ENCODE results near the gene CPN2. TPM values are rescaled to one million over a fixed set of nuclear protein-coding genes. Genes with fewer than 3 reads are reported as not detected.

The CPN2 gene
- total RNA-seq, 1 experiment from 2014 or later: not detected

DNA sequence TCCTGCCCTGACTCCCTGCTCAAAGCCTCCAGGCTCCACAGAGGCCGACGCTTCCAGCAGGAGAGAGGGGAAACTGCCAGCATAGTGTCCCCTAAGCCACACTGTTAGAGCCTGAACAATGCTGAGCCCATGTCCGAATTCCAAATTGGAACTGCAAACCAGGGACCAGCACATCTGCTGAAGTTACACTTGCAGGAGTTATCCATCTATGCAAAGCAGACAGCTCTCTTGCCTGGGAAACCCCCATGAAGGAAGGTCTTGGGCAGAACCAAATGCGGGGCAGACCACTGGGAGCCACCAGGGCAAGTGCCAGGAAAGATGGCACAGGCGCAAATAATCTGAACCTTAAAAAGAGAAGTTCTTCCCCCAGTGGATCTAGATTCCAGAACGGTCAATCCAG, 17.8 kb upstream of the CPN2 start:
- no peaks in the 10 kb centered on the region for H3K79me1 ChIP-seq (ENCODE audit: insufficient read depth, low read depth, low read length, poor library complexity, severe bottlenecking)
- TF ChIP-seq, protein P1, sequence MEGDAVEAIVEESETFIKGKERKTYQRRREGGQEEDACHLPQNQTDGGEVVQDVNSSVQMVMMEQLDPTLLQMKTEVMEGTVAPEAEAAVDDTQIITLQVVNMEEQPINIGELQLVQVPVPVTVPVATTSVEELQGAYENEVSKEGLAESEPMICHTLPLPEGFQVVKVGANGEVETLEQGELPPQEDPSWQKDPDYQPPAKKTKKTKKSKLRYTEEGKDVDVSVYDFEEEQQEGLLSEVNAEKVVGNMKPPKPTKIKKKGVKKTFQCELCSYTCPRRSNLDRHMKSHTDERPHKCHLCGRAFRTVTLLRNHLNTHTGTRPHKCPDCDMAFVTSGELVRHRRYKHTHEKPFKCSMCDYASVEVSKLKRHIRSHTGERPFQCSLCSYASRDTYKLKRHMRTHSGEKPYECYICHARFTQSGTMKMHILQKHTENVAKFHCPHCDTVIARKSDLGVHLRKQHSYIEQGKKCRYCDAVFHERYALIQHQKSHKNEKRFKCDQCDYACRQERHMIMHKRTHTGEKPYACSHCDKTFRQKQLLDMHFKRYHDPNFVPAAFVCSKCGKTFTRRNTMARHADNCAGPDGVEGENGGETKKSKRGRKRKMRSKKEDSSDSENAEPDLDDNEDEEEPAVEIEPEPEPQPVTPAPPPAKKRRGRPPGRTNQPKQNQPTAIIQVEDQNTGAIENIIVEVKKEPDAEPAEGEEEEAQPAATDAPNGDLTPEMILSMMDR (conservative IDR thresholded peaks at IDR 0.05): no peak
- H2BK20ac ChIP-seq (ENCODE audit: low read depth, low read length, poor library complexity, severe bottlenecking): no peak overlapping the region
- Mint-ChIP-seq H3K36me3 (ENCODE audit: insufficient read depth in 1 of 3, low read depth in 3 of 3) (no peaks in the 10 kb centered on the region; a peak in 1 of 7 replicates), H3K4me1 (peaks cover 24 to 37% of the 10 kb centered on the region in 2 experiments), H3K4me3 (no peak overlapping the region; a peak in 1 of 5 replicates), H3K27ac (no peak overlapping the region), H3K9me3 (no peaks in the 10 kb centered on the region; a peak in 1 of 5 replicates), H3K27me3 (ENCODE audit: low read depth) (peaks cover 21% of the 10 kb centered on the region)
- no peak overlapping the region for H2BK12ac ChIP-seq (ENCODE audit: insufficient read length, low read depth, low read length)
- H4K5ac ChIP-seq (ENCODE audit: insufficient read length, low read depth, low read length): no peak overlapping the region
- no peak overlapping the region for H3K9ac ChIP-seq (ENCODE audit: extremely low read depth, insufficient read length, low read length)
- H2AFZ ChIP-seq (ENCODE audit: low read length): no peak overlapping the region
- H2BK5ac ChIP-seq (ENCODE audit: insufficient read length, low read length): no peak overlapping the region
- no peaks in the 10 kb centered on the region for H3K4me1 ChIP-seq (ENCODE audit: insufficient read depth, low read length)
- H2AK5ac ChIP-seq (ENCODE audit: insufficient read length, low read length): no peak overlapping the region
- no peak overlapping the region for H4K8ac ChIP-seq (replicated peaks; ENCODE audit: insufficient read length, low read depth, low read length)
- H3K79me2 ChIP-seq (ENCODE audit: insufficient read depth, low read length): no peaks in the 10 kb centered on the region
- H3K23ac ChIP-seq (ENCODE audit: insufficient read length, low read depth, low read length): no peak overlapping the region
- H3K18ac ChIP-seq (ENCODE audit: insufficient read length, low read depth, low read length): no peak overlapping the region
- H3K4me2 ChIP-seq (ENCODE audit: insufficient read depth, insufficient read length, low read length): no peak overlapping the region
- H2BK15ac ChIP-seq (ENCODE audit: low read depth, low read length): no peak overlapping the region
- no peak overlapping the region for H3K56ac ChIP-seq (ENCODE audit: insufficient read length, low read depth, low read length)
- no peaks in the 10 kb centered on the region; the same call in 1 of the 2 replicates for H3K27me3 ChIP-seq (ENCODE audit: insufficient read depth, low read length)
- H2BK120ac ChIP-seq (ENCODE audit: low read depth, low read length, poor library complexity, severe bottlenecking): no peak overlapping the region
- DNase-seq: no peak
- H3K23me2 ChIP-seq (ENCODE audit: insufficient read length, low read depth, low read length, poor library complexity, severe bottlenecking): no peaks in the 10 kb centered on the region
- no peak overlapping the region for H3K4ac ChIP-seq (ENCODE audit: low read depth, low read length)
- H4K91ac ChIP-seq (ENCODE audit: insufficient read length, low read depth, low read length): no peak overlapping the region
- no peak overlapping the region for H3K14ac ChIP-seq (ENCODE audit: insufficient read depth, low read length)
- WGBS (ENCODE audit: extremely low coverage, insufficient read length, low lambda C conversion rate): no CpG with 5 or more reads among the region's 6 CpGs
- H3K9me3 ChIP-seq (ENCODE audit: control insufficient read depth, low read depth, low read length): no peaks in the 10 kb centered on the region
- H3T11ph ChIP-seq (ENCODE audit: low read length): no peak overlapping the region
- no peak overlapping the region for H3K27ac ChIP-seq (ENCODE audit: insufficient read length, low read depth, low read length)
- no peaks in the 10 kb centered on the region for H4K20me1 ChIP-seq (ENCODE audit: control insufficient read depth, insufficient read depth, insufficient read length)

Measured in H9 (cell line).